Measurements from ENCODE around the gene LLPH. TPM values are rescaled to one million over a fixed set of nuclear protein-coding genes. Genes with fewer than 3 reads are reported as not detected.
A peak's percentile ranks its signal among the peaks of the same experiment; 100 is the strongest.

The LLPH gene
- total RNA-seq, 5 donors from 2014 or later (not counting 1 experiment from before 2014, with no cell fraction given): 16.6 to 24.3 (median 22.3) TPM

DNA sequence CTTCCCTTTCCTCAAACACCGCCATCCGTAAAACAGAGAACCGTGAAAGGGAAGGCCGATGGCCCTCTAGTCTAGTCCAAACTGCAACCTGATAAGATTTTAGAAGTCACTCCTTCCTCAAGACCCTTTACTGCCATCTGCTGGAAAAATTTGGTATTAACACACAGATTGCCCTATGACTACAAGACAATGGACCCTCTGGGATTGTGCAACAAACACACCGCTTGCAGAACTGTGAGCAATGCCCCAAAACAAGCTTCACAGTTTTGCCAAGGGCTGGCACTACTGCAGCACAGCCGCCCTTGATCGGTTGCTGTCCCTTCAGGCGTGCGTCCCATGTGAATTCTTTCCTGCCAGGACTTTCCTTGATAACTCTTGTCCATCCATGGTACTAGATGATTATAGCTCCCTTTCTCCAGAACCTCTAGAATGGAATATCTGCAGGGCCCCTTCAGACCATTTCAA is 23.1 kb downstream of the LLPH start:
- peaks cover 0 to 4% (median 2%) of the 10 kb centered on the region in 3 donors for H3K4me1 Mint-ChIP-seq
- ChIA-PET CTCF (interaction anchor here (0.6 to 1.7 kb wide), 7 partner anchors 10 to 1218 kb away, joined by 3 to 4 read pairs (median 3); no protein-coding TSS in a partner anchor), POLR2A (interaction anchor here in 1 of 2 donors (1.0 kb wide), 1 partner anchor 22 kb away, joined by 3 read pairs; no protein-coding TSS in a partner anchor)
- H3K27ac Mint-ChIP-seq: no peak overlapping the region
- Histone ChIP-seq H3K27me3 (replicated peaks in 1 of 2; ENCODE audit: control insufficient read depth in 2 of 2, extremely low read depth in 1 of 2, insufficient read depth in 2 of 2, low read length in 1 of 2) (peaks cover 0 to 5% of the 10 kb centered on the region in 2 experiments), H3K9me3 (no peaks in the 10 kb centered on the region), H3K4me3 (ENCODE audit: control insufficient read depth in 1 of 2, extremely low read depth in 1 of 2, low read length in 1 of 2) (no peak overlapping the region), H3K4me1 (ENCODE audit: control insufficient read depth in 1 of 2, extremely low read depth in 1 of 2, insufficient read depth in 2 of 2, low read length in 2 of 2) (no peaks in the 10 kb centered on the region), H3K36me3 (ENCODE audit: control insufficient read depth in 2 of 2, extremely low read depth in 1 of 2, insufficient read depth in 1 of 2, low read length in 1 of 2) (no peaks in the 10 kb centered on the region), H3K27ac (ENCODE audit: low read length) (no peak overlapping the region)
- H3K4me3 Mint-ChIP-seq: no peak overlapping the region
- H3K9me3 Mint-ChIP-seq: no peaks in the 10 kb centered on the region
- peak in 23 of 35 experiments; percentile 2 to 84 (median 32) for DNase-seq
- H3K27me3 Mint-ChIP-seq: peaks cover 8 to 12% of the 10 kb centered on the region in 2 donors
- 43% methylated on average over 9 of the region's 9 CpGs for WGBS (ENCODE audit: insufficient coverage)
- H3K36me3 Mint-ChIP-seq: no peaks in the 10 kb centered on the region
- peak; percentile 61 to 71 (median 67) for ATAC-seq (replicated peaks in 1 of 4)

- ChIA-PET CTCF (interaction anchor here (0.6 to 0.7 kb wide), 3 partner anchors 26 to 247 kb away, joined by 3 to 6 read pairs (median 4); no protein-coding TSS in a partner anchor), POLR2A (no interaction called here)
- H3K27ac ChIP-seq (ENCODE audit: low read length): no peak overlapping the region
- no peak overlapping the region for H3K4me3 Mint-ChIP-seq
- no peaks in the 10 kb centered on the region for H3K4me1 ChIP-seq (ENCODE audit: control insufficient read depth in 1 of 2, extremely low read depth in 1 of 2, insufficient read depth in 2 of 2, low read length in 2 of 2)
- H3K27me3 Mint-ChIP-seq: peaks cover 33 to 37% of the 10 kb centered on the region in 2 donors
- ATAC-seq (replicated peaks in 1 of 4): no peak
- no peaks in the 10 kb centered on the region for H3K36me3 ChIP-seq (ENCODE audit: control insufficient read depth in 2 of 2, extremely low read depth in 1 of 2, insufficient read depth in 1 of 2, low read length in 1 of 2)
- 77% methylated on average over 3 of the region's 3 CpGs for WGBS (ENCODE audit: insufficient coverage)
- H3K36me3 Mint-ChIP-seq: no peaks in the 10 kb centered on the region
- no peak overlapping the region for H3K4me3 ChIP-seq (ENCODE audit: control insufficient read depth in 1 of 2, extremely low read depth in 1 of 2, low read length in 1 of 2)
- H3K27ac Mint-ChIP-seq: no peak overlapping the region
- peaks cover 0 to 5% (median 0%) of the 10 kb centered on the region in 3 donors for H3K9me3 Mint-ChIP-seq
- H3K27me3 ChIP-seq (replicated peaks in 1 of 2; ENCODE audit: control insufficient read depth in 2 of 2, extremely low read depth in 1 of 2, insufficient read depth in 2 of 2, low read length in 1 of 2): peaks cover 0 to 10% of the 10 kb centered on the region in 2 experiments
- DNase-seq: no peak
- no peaks in the 10 kb centered on the region for H3K9me3 ChIP-seq
- H3K4me1 Mint-ChIP-seq: peaks cover 0 to 4% (median 2%) of the 10 kb centered on the region in 3 donors
Measured at GRCh38 chr12:66103016-66103913, 27.3 kb downstream of the LLPH start.

GRCh38 chr12:66092559-66093269 is 37.8 kb downstream of the LLPH start:
- DNase-seq (no peak), ATAC-seq (replicated peaks in 1 of 4) (no peak)
- H3K27ac Mint-ChIP-seq: no peak overlapping the region
- ChIA-PET POLR2A (no interaction called here), CTCF (no interaction called here)
- Histone ChIP-seq H3K4me1 (ENCODE audit: control insufficient read depth in 1 of 2, extremely low read depth in 1 of 2, insufficient read depth in 2 of 2, low read length in 2 of 2) (no peaks in the 10 kb centered on the region), H3K9me3 (no peaks in the 10 kb centered on the region), H3K27ac (ENCODE audit: low read length) (no peak overlapping the region), H3K27me3 (replicated peaks in 1 of 2; ENCODE audit: control insufficient read depth in 2 of 2, extremely low read depth in 1 of 2, insufficient read depth in 2 of 2, low read length in 1 of 2) (peaks cover 0 to 11% of the 10 kb centered on the region in 2 experiments), H3K4me3 (ENCODE audit: control insufficient read depth in 1 of 2, extremely low read depth in 1 of 2, low read length in 1 of 2) (no peak overlapping the region), H3K36me3 (ENCODE audit: control insufficient read depth in 2 of 2, extremely low read depth in 1 of 2, insufficient read depth in 1 of 2, low read length in 1 of 2) (no peaks in the 10 kb centered on the region)
- WGBS (ENCODE audit: insufficient coverage): no CpG with 5 or more reads among the region's 1 CpG
- H3K9me3 Mint-ChIP-seq: no peaks in the 10 kb centered on the region
- no peaks in the 10 kb centered on the region for H3K36me3 Mint-ChIP-seq
- H3K4me1 Mint-ChIP-seq: no peaks in the 10 kb centered on the region
- peaks cover 19 to 20% of the 10 kb centered on the region in 2 donors for H3K27me3 Mint-ChIP-seq
- H3K4me3 Mint-ChIP-seq: no peak overlapping the region

GRCh38 chr12:66090157-66090556 is 40.4 kb downstream of the LLPH start:
- Histone ChIP-seq H3K36me3 (ENCODE audit: control insufficient read depth in 2 of 2, extremely low read depth in 1 of 2, insufficient read depth in 1 of 2, low read length in 1 of 2) (no peaks in the 10 kb centered on the region), H3K9me3 (no peaks in the 10 kb centered on the region), H3K27ac (ENCODE audit: low read length) (no peak overlapping the region), H3K4me3 (ENCODE audit: control insufficient read depth in 1 of 2, extremely low read depth in 1 of 2, low read length in 1 of 2) (no peak overlapping the region), H3K27me3 (replicated peaks in 1 of 2; ENCODE audit: control insufficient read depth in 2 of 2, extremely low read depth in 1 of 2, insufficient read depth in 2 of 2, low read length in 1 of 2) (peaks cover 0 to 11% of the 10 kb centered on the region in 2 experiments), H3K4me1 (ENCODE audit: control insufficient read depth in 1 of 2, extremely low read depth in 1 of 2, insufficient read depth in 2 of 2, low read length in 2 of 2) (no peaks in the 10 kb centered on the region)
- H3K36me3 Mint-ChIP-seq: no peaks in the 10 kb centered on the region
- WGBS (ENCODE audit: insufficient coverage): 76% methylated on average over 2 of the region's 4 CpGs
- DNase-seq (no peak), ATAC-seq (replicated peaks in 1 of 4) (no peak)
- CTCF ChIA-PET: interaction anchor here (0.7 to 1.1 kb wide), 3 partner anchors 15 to 87 kb away, joined by 3 to 4 read pairs (median 3); no protein-coding TSS in a partner anchor
- no peak overlapping the region for H3K27ac Mint-ChIP-seq
- POLR2A ChIA-PET: no interaction called here
- H3K4me3 Mint-ChIP-seq: no peak overlapping the region
- no peaks in the 10 kb centered on the region for H3K9me3 Mint-ChIP-seq
- no peaks in the 10 kb centered on the region for H3K4me1 Mint-ChIP-seq
- peaks cover 24 to 26% of the 10 kb centered on the region in 2 donors for H3K27me3 Mint-ChIP-seq

- H3K4me1 Mint-ChIP-seq: no peaks in the 10 kb centered on the region
- Histone ChIP-seq H3K4me1 (ENCODE audit: control insufficient read depth in 1 of 2, extremely low read depth in 1 of 2, insufficient read depth in 2 of 2, low read length in 2 of 2) (no peaks in the 10 kb centered on the region), H3K36me3 (ENCODE audit: control insufficient read depth in 2 of 2, extremely low read depth in 1 of 2, insufficient read depth in 1 of 2, low read length in 1 of 2) (no peaks in the 10 kb centered on the region), H3K4me3 (ENCODE audit: control insufficient read depth in 1 of 2, extremely low read depth in 1 of 2, low read length in 1 of 2) (no peak overlapping the region), H3K9me3 (no peaks in the 10 kb centered on the region), H3K27me3 (replicated peaks in 1 of 2; ENCODE audit: control insufficient read depth in 2 of 2, extremely low read depth in 1 of 2, insufficient read depth in 2 of 2, low read length in 1 of 2) (peaks cover 0 to 11% of the 10 kb centered on the region in 2 experiments), H3K27ac (ENCODE audit: low read length) (no peak overlapping the region)
- peaks cover 21 to 26% of the 10 kb centered on the region in 2 donors for H3K27me3 Mint-ChIP-seq
- ChIA-PET CTCF (interaction anchor here (0.6 to 3.4 kb wide), 7 partner anchors 29 to 1197 kb away, joined by 3 to 17 read pairs (median 5); no protein-coding TSS in a partner anchor), POLR2A (no interaction called here)
- DNase-seq: peak in 31 of 35 experiments; percentile 9 to 62 (median 34)
- peak in 1 of 4 experiments; percentile 60 for ATAC-seq (replicated peaks in 1 of 4)
- 30% methylated on average over 4 of the region's 10 CpGs for WGBS (ENCODE audit: insufficient coverage)
- peaks cover 0 to 10% (median 2%) of the 10 kb centered on the region in 3 donors for H3K9me3 Mint-ChIP-seq
- no peaks in the 10 kb centered on the region for H3K36me3 Mint-ChIP-seq
- H3K4me3 Mint-ChIP-seq: no peak overlapping the region
- no peak overlapping the region for H3K27ac Mint-ChIP-seq
Measured at GRCh38 chr12:66087365-66087943, 43.1 kb downstream of the LLPH start.

GRCh38 chr12:66085998-66086397 is 44.6 kb downstream of the LLPH start:
- Histone ChIP-seq H3K27me3 (replicated peaks in 1 of 2; ENCODE audit: control insufficient read depth in 2 of 2, extremely low read depth in 1 of 2, insufficient read depth in 2 of 2, low read length in 1 of 2) (peaks cover 0 to 6% of the 10 kb centered on the region in 2 experiments), H3K4me1 (ENCODE audit: control insufficient read depth in 1 of 2, extremely low read depth in 1 of 2, insufficient read depth in 2 of 2, low read length in 2 of 2) (no peaks in the 10 kb centered on the region), H3K4me3 (ENCODE audit: control insufficient read depth in 1 of 2, extremely low read depth in 1 of 2, low read length in 1 of 2) (no peak overlapping the region), H3K9me3 (no peaks in the 10 kb centered on the region), H3K27ac (ENCODE audit: low read length) (no peak overlapping the region), H3K36me3 (ENCODE audit: control insufficient read depth in 2 of 2, extremely low read depth in 1 of 2, insufficient read depth in 1 of 2, low read length in 1 of 2) (no peaks in the 10 kb centered on the region)
- no peak overlapping the region for H3K27ac Mint-ChIP-seq
- DNase-seq: no peak
- H3K4me1 Mint-ChIP-seq: no peaks in the 10 kb centered on the region
- H3K36me3 Mint-ChIP-seq: no peaks in the 10 kb centered on the region
- no peak for ATAC-seq (replicated peaks in 1 of 4)
- peaks cover 0 to 10% (median 2%) of the 10 kb centered on the region in 3 donors for H3K9me3 Mint-ChIP-seq
- POLR2A ChIA-PET: no interaction called here
- H3K4me3 Mint-ChIP-seq: no peak overlapping the region
- CTCF ChIA-PET: interaction anchor here in 1 of 2 donors (3.4 kb wide), 1 partner anchor 1195 kb away, joined by 17 read pairs; no protein-coding TSS in a partner anchor
- WGBS (ENCODE audit: insufficient coverage): 100% methylated on average over 1 of the region's 2 CpGs
- peaks cover 21 to 31% of the 10 kb centered on the region in 2 donors for H3K27me3 Mint-ChIP-seq

Measured in T-cell (primary cell).